Thoracic aorta (tissue), 2 donors: Measurements from ENCODE around the gene TRIM33. TPM values are rescaled to one million over a fixed set of nuclear protein-coding genes. Genes with fewer than 3 reads are reported as not detected.
"Not testable (repeated sequence)": the region's sequence is repeated elsewhere in the genome, so short reads cannot be mapped to it uniquely, and the experiment has no call there.

Experiments
- ATAC-seq: fragments of 150-250 bp; one replicate; pipeline ENCODE4 v1.8.0; 2017; ENCODE audit warnings: low read depth; ENCODE audit not compliant: insufficient number of reproducible peaks, low FRiP score
- DNase-seq: peaks from one replicate; pipeline ENCODE4 v3.0.0-alpha.2; 2020; ENCODE audit warnings: low spot score
- H3K27ac ChIP-seq, 2 donors: fragments of 200-600 bp; sonication (generic); 1 replicate in 1 of 2; 2 replicates in 1 of 2; pipeline ENCODE4 v1.5.1; 2016; ENCODE audit warnings: mild to moderate bottlenecking in 2 of 2, moderate library complexity in 2 of 2
- H3K27me3 ChIP-seq: fragments of 200-600 bp; sonication (generic); replicated peaks from 2 replicates; pipeline ENCODE4 v1.6.0; 2016; ENCODE audit warnings: mild to moderate bottlenecking; ENCODE audit not compliant: insufficient read depth
- H3K36me3 ChIP-seq: fragments of 200-600 bp; sonication (generic); one replicate; pipeline ENCODE4 v1.5.1; 2016
- H3K4me1 ChIP-seq, 2 donors: fragments of 200-600 bp; sonication (generic); 1 replicate in 1 of 2; 2 replicates in 1 of 2; pipeline versions ENCODE4 v1.5.1 to v1.6.0; 2016; ENCODE audit warnings: low read depth in 2 of 2, mild to moderate bottlenecking in 1 of 2; ENCODE audit not compliant: control insufficient read depth in 1 of 2
- H3K4me3 ChIP-seq: fragments of 200-600 bp; sonication (generic); 2 replicates; pipeline ENCODE4 v1.5.1; 2016; ENCODE audit warnings: mild to moderate bottlenecking
- H3K9me3 ChIP-seq: fragments of 200-600 bp; sonication (generic); 2 replicates; pipeline ENCODE4 v1.5.1; 2016
- total RNA-seq, 2 donors: library from RNA; depleted of rRNA; stranded (reverse); fragments of >200 nt; gene quantifications; one replicate each; pipeline versions ENCODE4 v1.1.0 to v1.2.3, GENCODE V29; 2016
- TF ChIP-seq, protein P1 (sequence below): fragments of 200-600 bp; sonication (generic); IDR thresholded peaks from one replicate; pipeline ENCODE4 v1.5.1; 2019; ENCODE audit warnings: antibody characterized with exemption

The TRIM33 gene
- total RNA-seq, 2 donors from 2014 or later, result 29.4 to 61.2 TPM

GRCh38 chr1:114369930-114370329 is 141.1 kb downstream of the TRIM33 start:
- H3K27ac ChIP-seq, result peak overlapping the region; percentile 37 to 66
- no peaks in the 10 kb centered on the region for H3K9me3 ChIP-seq
- no peak for ATAC-seq
- no peaks in the 10 kb centered on the region for H3K36me3 ChIP-seq
- no peak overlapping the region for H3K4me3 ChIP-seq
- TF ChIP-seq, protein P1, sequence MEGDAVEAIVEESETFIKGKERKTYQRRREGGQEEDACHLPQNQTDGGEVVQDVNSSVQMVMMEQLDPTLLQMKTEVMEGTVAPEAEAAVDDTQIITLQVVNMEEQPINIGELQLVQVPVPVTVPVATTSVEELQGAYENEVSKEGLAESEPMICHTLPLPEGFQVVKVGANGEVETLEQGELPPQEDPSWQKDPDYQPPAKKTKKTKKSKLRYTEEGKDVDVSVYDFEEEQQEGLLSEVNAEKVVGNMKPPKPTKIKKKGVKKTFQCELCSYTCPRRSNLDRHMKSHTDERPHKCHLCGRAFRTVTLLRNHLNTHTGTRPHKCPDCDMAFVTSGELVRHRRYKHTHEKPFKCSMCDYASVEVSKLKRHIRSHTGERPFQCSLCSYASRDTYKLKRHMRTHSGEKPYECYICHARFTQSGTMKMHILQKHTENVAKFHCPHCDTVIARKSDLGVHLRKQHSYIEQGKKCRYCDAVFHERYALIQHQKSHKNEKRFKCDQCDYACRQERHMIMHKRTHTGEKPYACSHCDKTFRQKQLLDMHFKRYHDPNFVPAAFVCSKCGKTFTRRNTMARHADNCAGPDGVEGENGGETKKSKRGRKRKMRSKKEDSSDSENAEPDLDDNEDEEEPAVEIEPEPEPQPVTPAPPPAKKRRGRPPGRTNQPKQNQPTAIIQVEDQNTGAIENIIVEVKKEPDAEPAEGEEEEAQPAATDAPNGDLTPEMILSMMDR, result no peak
- no peaks in the 10 kb centered on the region for H3K27me3 ChIP-seq
- DNase-seq, result no peak
- peaks cover 9 to 25% of the 10 kb centered on the region in 2 donors for H3K4me1 ChIP-seq

- not testable (repeated sequence) for H3K27me3 ChIP-seq, H3K4me3 ChIP-seq, DNase-seq, H3K9me3 ChIP-seq, H3K36me3 ChIP-seq, ATAC-seq
- Histone ChIP-seq H3K27ac (peak overlapping the region in 1 of 2 donors; percentile 66), H3K4me1 (peaks cover 9 to 25% of the 10 kb centered on the region in 2 donors)
Observed at GRCh38 chr1:114369266-114369919, 141.6 kb downstream of the TRIM33 start.

GRCh38 chr1:114368560-114369255 is 142.3 kb downstream of the TRIM33 start:
- ATAC-seq (no peak), DNase-seq (no peak)
- TF ChIP-seq, protein P1, result no peak
- peak overlapping the region in 1 of 2 donors; percentile 66 for H3K27ac ChIP-seq
- no peaks in the 10 kb centered on the region for H3K27me3 ChIP-seq
- H3K4me1 ChIP-seq, result peaks cover 9 to 25% of the 10 kb centered on the region in 2 donors
- H3K9me3 ChIP-seq, result no peaks in the 10 kb centered on the region
- no peak overlapping the region for H3K4me3 ChIP-seq
- H3K36me3 ChIP-seq, result no peaks in the 10 kb centered on the region

DNA sequence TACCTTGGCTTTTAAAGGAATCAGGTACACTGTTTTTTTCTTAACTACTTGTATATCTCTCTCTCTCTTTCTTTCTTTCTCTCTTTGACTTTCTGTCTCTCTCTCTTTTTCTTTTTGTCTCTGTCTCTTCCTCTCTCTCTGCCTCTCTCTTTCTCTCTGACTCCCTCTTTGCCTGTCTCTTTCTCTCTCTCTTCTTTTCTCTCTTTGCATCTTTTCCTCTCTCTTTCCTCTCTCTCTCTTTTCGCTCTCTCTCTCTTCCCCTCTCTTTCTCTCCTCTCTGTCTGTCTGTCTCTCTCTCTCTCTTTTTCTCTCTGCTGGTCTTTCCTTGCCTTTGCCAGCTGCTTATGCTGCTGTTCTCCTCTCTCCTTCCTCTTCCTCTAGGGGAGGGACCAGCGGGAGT is 143.2 kb downstream of the TRIM33 start:
- H3K27ac ChIP-seq, result no peak overlapping the region
- TF ChIP-seq, protein P1, result no peak

GRCh38 chr1:114363230-114363629 is 147.8 kb downstream of the TRIM33 start:
- H3K9me3 ChIP-seq, result peaks cover 10% of the 10 kb centered on the region
- not testable (repeated sequence) for DNase-seq, H3K27ac ChIP-seq, H3K36me3 ChIP-seq, ATAC-seq, H3K4me3 ChIP-seq, H3K27me3 ChIP-seq, H3K4me1 ChIP-seq

More for the DNA sequence above, 143.2 kb downstream of the TRIM33 start:
- no peak for ATAC-seq
- no peaks in the 10 kb centered on the region for H3K27me3 ChIP-seq
- H3K4me3 ChIP-seq, result no peak overlapping the region
- no peaks in the 10 kb centered on the region for H3K36me3 ChIP-seq
- peaks cover 7% of the 10 kb centered on the region for H3K9me3 ChIP-seq
- DNase-seq, result no peak
- peaks cover 9 to 25% of the 10 kb centered on the region in 2 donors for H3K4me1 ChIP-seq

DNA sequence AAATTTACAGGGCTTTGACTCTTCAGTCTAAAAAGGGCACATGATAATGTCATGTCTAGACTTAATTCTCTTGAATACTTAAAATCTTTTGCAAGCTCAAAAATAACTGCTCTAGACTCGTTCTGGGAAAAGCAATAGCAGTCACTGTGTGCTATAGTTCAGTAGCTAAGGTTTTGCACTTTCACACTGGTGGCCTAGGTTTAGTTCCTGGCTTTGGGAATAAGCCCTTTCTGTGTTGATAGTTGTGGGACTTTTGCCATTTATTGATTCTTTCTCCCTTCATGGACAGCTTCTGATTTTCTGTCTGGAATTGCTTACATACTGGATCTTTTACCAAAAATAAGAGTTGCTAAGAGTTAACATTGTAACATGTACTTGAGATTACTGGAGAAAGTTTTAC is 151.2 kb downstream of the TRIM33 start:
- Histone ChIP-seq H3K4me3 (no peak overlapping the region), H3K36me3 (no peaks in the 10 kb centered on the region), H3K4me1 (no peaks in the 10 kb centered on the region), H3K9me3 (peaks cover 10% of the 10 kb centered on the region), H3K27ac (no peak overlapping the region), H3K27me3 (no peaks in the 10 kb centered on the region)
- ATAC-seq (no peak), DNase-seq (no peak)
- TF ChIP-seq, protein P1, result no peak
